Ovary (tissue), 3 donors: ENCODE data around the gene L3MBTL2.

ENCODE experiments used
- EP300 ChIP-seq: sonication (generic); formaldehyde crosslinking; IDR thresholded peaks from one replicate; pipeline ENCODE4 v1.6.1; 2017; ENCODE audit warnings: antibody characterized with exemption
- POLR2A ChIP-seq: fragments of 450-650 bp; IDR thresholded peaks from one replicate; pipeline ENCODE4 v1.6.1; 2017; ENCODE audit warnings: antibody characterized with exemption, mild to moderate bottlenecking, moderate library complexity
- TF ChIP-seq, protein P1 (sequence below), 3 donors: fragments of 450-650 bp in 2 of 3; fragments of 200-600 bp in 1 of 3; IDR thresholded peaks; one replicate each; pipeline versions ENCODE4 v1.5.1 to v1.8.0; 2016 to 2022; ENCODE audit warnings: antibody characterized with exemption in 3 of 3, mild to moderate bottlenecking in 1 of 3
- donor health status: DM: no; HTN: no; CAD: no.

DNA sequence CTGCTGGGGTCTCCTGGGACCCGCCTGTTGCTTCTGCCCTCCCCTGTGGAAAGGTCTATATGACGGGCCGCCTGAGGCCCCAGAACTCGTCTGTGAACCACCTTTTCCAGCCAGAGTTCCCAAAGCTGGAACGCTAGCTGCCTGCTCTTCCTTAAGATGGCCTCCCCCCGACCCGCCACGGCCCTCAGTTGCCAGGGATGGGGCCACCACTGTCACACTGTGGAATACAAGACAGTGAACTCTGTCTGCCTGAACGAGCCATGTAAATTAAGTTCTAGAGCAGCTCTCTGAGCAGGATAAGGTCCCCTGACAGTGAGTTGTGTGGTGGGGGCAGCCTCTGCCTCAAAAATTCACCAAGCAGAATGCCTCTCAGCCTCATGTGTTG is 25.3 kb downstream of the L3MBTL2 start:
- TF ChIP-seq POLR2A (no peak), EP300 (no peak)
- TF ChIP-seq, protein P1, sequence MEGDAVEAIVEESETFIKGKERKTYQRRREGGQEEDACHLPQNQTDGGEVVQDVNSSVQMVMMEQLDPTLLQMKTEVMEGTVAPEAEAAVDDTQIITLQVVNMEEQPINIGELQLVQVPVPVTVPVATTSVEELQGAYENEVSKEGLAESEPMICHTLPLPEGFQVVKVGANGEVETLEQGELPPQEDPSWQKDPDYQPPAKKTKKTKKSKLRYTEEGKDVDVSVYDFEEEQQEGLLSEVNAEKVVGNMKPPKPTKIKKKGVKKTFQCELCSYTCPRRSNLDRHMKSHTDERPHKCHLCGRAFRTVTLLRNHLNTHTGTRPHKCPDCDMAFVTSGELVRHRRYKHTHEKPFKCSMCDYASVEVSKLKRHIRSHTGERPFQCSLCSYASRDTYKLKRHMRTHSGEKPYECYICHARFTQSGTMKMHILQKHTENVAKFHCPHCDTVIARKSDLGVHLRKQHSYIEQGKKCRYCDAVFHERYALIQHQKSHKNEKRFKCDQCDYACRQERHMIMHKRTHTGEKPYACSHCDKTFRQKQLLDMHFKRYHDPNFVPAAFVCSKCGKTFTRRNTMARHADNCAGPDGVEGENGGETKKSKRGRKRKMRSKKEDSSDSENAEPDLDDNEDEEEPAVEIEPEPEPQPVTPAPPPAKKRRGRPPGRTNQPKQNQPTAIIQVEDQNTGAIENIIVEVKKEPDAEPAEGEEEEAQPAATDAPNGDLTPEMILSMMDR (IDR thresholded peaks at IDR 0.05) = no peak
